Measurements from ENCODE around the gene FRS3.
"Not testable (repeated sequence)": the region's sequence is repeated elsewhere in the genome, so short reads cannot be mapped to it uniquely, and the experiment has no call there.

FRS3 gene, protein sequence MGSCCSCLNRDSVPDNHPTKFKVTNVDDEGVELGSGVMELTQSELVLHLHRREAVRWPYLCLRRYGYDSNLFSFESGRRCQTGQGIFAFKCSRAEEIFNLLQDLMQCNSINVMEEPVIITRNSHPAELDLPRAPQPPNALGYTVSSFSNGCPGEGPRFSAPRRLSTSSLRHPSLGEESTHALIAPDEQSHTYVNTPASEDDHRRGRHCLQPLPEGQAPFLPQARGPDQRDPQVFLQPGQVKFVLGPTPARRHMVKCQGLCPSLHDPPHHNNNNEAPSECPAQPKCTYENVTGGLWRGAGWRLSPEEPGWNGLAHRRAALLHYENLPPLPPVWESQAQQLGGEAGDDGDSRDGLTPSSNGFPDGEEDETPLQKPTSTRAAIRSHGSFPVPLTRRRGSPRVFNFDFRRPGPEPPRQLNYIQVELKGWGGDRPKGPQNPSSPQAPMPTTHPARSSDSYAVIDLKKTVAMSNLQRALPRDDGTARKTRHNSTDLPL

DNA sequence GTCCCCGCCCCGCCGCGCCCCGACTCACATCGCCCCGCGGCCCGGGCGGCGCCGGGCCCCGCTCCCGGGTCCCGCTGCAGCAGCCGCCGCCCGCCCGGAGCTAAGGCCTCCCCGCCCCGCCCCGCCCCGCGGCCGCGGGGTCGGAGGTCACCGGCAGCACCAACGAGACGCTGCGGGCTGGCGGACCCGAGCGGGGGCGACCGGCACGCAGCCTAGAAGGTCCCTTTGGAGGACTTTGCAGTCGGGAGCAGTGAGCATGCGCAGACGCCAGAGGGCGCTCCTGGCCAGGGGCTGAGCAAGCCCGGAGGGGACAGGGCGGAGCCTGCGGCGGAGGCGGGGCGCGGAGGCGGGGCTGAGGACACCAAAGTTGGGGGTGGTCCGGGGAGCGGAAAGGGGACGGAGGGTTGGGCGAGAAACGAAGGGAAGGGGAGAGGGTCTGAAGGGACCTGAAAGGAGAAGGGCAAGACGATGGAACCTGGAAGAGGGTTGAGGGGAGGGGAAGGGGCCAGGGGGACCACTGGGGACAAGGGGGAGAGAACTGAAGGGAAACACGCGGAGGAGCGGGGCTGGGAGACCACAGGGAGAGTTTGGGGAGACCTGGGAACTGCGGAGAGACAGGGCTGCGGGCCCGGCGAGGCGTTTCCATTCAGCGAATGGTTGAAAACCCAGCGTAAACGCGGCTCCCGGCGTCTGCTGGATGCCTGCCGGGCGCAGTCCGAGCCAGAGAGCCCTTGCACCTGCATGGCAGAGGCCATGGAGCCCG lies at the start of gene FRS3:
Gene FRS3 (minus strand): TSS at position 113 of the 763 bp plus-strand sequence. CDS start 2,913 bp downstream, outside the sequence.
- in situ Hi-C loops (cut with HindIII; ENCODE audit: low sequenced_read_pairs), result loop anchor here (10.0 to 25.0 kb wide), 3 partner anchors 85 to 257 kb away; partner anchors contain the start of gene CCND3

DNA sequence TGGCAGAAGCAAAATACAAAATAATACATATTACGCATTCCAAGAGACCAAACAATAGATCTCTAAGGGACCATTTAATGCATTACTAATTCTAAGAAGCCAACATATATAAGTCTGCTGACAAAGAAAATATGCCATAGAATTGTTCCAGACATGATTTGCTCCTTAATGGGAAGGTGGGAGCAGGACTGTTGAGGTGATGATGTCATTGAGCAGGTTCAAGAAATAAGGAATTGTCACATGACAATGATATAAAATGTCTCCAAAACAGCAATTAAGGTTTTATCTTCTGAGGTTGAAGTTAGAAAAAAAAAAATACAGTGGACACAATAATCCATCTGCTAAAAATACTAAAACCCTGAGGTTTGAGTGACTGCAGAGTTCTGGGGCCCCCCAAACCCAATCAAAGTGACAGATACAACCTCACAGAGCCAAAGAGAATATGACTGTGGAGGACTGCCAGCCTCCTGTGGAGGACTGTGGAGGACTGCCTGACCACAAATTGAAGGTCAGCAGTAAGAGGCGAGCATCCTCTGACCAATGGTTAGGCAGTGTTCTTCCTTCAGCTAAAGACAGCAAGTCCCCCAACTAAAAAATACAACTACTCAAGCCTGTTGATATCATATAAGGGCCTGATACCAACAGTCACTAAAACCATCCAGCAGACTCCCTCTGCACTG lies 46.8 kb upstream of the FRS3 start:
- in situ Hi-C loops (cut with HindIII; ENCODE audit: low sequenced_read_pairs), result no loop called here

DNA sequence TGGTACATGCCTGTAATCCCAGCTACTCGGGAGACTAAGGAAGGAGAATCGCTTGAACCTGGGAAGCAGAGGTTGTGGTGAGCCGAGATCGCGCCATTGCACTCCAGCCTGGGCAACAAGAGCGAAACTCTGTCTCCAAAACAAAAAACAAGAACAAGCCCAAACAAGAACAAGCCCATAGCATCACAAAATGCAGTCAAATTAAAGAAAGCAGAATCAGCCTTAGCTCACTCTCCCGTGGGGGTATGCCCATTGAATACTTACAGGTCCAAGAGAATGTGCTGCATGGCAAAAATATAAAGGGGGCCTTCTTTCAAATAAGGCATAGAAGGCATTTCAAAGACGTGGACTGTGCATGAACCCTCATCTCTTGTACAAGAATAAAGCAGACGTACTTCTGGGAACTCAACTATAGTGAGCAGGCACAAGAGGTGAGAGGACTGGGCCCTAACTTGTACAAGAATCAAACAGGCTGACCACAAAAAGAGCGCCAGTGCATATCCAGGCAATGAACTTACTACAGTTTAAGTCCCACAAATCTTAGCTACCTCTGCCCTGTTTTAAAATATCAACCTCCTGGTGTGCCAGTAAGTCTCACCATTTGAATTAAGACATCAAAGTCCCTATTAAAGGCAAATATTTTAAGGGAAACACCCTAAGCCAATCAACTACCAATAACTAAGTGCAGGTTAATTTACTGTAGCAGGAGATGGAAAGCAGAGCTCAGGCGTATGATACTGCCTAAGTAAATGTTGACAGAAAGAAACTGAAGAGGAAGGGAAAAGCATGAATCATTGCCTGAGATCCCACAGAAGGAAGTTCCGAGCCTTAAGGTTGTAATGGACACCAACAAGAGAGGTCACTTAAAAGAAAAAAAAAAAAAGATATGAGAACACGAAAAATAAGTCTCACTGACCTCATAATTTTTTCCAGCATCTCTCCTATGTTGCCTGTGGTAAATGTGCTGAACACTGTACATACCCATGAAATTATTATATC lies 45.2 kb upstream of the FRS3 start:
- in situ Hi-C loops (cut with HindIII; ENCODE audit: low sequenced_read_pairs), result no loop called here

DNA sequence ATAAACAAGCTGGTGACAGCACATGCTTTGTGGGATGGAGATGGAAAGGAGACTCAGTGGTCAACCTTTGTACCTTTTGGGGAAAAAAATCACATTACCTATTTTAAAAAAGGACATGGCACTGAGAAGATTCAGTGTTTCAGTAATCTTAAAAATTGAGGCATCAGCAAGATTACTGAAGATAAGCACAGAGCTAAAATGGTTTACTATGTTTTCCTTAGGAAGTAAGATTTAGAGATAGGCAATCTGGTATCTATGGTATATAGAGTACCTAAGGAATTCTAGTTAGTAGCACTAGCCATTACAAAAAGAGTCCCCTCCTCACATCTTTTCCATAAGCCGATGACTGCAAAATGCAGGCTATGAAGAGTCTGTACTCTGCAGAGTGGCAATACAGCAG lies 43.5 kb upstream of the FRS3 start:
- in situ Hi-C loops (cut with HindIII; ENCODE audit: low sequenced_read_pairs), result no loop called here

DNA sequence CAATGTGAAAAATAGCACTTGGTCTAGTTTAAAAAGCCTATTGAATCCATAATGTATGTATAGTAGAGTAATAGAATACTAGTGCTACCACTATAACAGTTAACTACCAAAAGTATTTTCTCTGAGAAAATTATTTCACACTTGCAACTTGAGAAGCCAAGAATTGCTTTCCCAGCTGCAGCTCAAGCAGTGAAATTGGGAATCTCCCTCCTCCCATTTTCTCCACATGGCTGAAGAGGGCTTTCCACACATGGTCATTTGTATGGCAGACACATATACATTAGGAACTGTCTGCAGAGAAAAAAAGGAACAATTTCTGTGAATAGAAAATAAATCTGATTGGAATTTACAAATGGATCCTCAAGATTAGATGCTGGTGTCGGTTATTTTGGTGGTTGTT lies 42.3 kb upstream of the FRS3 start:
- in situ Hi-C loops (cut with HindIII; ENCODE audit: low sequenced_read_pairs), result no loop called here

DNA sequence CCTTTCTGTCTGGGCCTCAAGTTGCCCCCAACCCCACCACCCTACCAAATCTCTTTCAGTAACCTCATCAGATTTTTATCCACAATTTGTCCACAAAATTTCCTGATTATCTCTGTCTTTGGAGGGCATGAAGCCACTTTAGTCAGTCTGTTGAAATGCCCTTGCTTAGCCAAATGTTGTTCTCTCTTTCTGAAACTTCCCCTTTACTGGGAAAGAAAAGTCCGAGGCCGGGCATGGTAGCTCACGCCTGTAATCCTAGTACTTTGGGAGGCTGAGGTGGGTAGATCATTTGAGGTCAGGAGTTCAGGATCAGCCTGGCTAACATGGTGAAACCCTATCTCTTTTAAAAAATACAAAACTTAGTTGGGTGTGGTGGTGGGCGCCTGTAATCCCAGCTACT lies 41.6 kb upstream of the FRS3 start:
- in situ Hi-C loops (cut with HindIII; ENCODE audit: low sequenced_read_pairs), result no loop called here

DNA sequence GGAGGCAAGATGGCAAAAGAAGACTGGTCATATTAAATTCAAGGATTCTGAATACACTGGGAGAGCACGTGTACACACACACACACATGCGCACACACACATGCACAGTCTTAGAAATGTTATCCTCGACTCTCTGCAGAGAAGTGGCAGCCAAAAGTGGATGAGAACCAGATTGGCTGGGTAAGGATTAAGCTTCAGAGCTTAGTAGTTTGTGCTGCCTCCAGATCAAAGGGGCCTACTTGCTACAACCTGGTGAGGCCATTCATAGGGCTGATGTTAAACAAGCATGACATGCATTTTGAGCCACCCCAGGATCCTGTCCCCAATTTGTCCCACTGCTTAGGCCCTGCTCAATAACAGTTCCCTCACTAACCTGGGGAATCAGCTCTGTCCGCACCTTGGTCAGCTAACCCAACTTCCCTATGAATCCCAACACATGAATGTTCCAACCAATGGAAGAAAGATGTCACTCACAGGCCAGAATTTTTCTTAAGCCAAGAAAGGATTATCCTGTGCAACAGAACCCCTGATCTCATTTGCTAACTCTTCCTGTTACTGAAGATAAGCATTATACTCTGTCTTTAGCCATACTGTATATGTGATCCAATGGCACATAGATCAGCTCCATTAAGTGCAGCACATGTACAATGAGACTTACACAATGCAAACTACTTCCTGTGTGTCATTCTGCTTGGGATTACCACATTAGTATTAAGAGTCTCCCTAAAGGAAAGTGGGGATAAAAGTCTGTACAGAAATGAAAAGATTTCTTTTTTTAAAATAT lies 38.8 kb upstream of the FRS3 start:
- in situ Hi-C loops (cut with HindIII; ENCODE audit: low sequenced_read_pairs), result no loop called here

DNA sequence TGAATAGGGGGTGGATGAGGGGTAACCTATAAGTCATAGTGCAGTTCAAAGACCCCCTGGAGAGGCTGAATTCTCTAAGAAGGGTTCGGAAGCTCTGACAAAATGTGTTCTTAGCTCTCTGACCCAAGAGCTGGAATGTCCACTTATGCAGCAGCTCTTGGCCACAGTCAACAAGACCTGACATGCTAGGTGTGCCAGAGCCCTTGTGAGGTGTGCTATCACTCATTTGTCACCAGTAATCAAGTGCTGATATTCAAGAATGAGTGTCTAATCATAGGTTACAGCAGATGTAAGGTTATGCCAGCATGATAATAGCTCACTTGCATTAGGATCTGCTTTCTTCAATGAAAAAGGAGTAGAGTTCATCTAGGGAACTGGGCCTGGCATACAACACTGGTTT lies 35.9 kb upstream of the FRS3 start:
- in situ Hi-C loops (cut with HindIII; ENCODE audit: low sequenced_read_pairs), result no loop called here

DNA sequence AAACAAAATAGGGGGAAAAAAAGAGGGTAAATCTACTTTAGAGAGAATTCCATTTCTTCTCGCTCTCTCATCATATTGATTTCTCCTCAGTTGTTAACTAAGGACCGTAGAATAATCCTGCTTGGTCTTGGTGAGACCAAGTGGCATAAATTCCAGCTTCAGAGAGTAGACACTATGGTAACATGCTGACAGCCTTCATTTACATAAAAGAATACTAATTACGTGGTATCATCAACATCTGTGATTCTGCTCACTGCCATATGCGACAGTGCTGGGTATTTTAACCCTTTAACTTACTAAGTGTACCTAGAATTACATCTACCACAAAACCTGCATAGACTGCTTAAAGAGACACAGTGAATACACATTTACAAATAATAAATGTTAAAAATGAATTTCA lies 34.9 kb upstream of the FRS3 start:
- in situ Hi-C loops (cut with HindIII; ENCODE audit: low sequenced_read_pairs), result no loop called here

DNA sequence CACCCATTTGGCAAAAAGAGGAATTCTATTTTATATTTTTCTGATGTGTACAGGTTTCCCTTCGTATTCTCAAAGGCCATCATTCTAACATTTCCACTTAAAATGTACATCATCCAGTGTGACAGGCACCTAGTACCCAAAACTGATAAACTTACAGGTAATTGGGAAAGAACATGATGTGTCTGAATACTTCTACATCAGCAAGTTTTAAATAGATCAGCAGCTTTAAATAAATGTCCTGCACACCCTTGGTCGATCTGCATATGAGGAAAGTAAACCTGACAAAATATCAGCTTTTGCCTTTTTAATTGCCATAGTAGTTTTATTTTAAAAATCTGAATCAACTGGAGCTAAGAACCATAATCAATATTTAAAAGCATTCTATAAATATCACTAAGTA lies 34.3 kb upstream of the FRS3 start:
- in situ Hi-C loops (cut with HindIII; ENCODE audit: low sequenced_read_pairs), result no loop called here

DNA sequence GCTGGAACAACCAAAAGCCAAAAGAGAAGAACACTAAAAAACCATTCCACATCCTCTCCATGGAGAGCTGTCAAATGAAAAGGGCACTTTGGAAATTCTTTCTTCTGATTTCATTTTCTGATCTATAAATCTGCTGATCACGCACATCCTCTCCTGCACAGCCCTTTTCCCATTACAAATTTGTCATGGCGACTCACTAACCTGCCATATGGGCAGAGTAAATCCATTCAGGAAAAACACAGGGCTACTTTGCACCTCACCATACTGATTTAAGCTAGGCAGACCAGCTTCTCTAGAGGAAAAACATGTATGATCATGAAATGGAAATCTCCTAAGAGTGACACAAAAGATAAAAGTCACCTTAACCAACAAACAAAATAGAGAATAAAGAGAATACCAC lies 33.8 kb upstream of the FRS3 start:
- in situ Hi-C loops (cut with HindIII; ENCODE audit: low sequenced_read_pairs), result no loop called here

DNA sequence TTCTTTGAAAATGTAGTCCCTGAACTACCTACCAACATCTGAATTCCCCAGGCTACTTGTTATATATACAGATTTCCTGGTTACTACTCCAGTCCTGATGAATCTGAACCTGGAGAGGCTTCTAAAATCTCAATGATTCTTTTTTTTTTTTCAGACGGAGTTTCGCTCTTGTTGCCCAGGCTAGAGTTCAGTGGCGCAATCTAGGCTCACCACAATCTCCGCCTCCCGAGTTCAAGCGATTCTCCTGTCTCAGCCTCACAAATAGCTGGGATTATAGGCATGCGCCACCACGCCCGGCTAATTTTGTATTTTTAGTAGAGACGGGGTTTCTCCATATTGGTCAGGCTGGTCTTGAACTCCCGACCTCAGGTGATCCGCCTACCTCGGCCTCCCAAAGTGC lies 32.2 kb upstream of the FRS3 start:
- in situ Hi-C loops (cut with HindIII; ENCODE audit: low sequenced_read_pairs), result not testable (repeated sequence)

DNA sequence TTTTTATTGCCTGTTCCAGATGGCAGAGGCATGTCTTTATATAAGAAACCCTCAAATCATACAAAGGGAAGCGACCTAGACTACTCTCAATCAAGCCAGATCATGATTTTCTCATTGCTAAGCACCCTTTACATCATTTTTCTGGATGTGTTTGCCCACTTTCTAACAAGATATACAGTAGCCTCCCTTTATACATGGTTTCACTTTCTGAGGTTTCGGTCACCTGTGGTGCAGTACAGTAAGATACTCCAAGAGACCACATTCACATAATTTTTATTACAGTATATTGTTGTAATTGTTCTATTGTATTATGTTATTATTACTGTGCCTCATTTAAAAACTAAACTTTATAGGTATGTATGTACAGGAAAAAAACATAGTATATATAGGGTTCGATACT lies 31.4 kb upstream of the FRS3 start:
- in situ Hi-C loops (cut with HindIII; ENCODE audit: low sequenced_read_pairs), result no loop called here

DNA sequence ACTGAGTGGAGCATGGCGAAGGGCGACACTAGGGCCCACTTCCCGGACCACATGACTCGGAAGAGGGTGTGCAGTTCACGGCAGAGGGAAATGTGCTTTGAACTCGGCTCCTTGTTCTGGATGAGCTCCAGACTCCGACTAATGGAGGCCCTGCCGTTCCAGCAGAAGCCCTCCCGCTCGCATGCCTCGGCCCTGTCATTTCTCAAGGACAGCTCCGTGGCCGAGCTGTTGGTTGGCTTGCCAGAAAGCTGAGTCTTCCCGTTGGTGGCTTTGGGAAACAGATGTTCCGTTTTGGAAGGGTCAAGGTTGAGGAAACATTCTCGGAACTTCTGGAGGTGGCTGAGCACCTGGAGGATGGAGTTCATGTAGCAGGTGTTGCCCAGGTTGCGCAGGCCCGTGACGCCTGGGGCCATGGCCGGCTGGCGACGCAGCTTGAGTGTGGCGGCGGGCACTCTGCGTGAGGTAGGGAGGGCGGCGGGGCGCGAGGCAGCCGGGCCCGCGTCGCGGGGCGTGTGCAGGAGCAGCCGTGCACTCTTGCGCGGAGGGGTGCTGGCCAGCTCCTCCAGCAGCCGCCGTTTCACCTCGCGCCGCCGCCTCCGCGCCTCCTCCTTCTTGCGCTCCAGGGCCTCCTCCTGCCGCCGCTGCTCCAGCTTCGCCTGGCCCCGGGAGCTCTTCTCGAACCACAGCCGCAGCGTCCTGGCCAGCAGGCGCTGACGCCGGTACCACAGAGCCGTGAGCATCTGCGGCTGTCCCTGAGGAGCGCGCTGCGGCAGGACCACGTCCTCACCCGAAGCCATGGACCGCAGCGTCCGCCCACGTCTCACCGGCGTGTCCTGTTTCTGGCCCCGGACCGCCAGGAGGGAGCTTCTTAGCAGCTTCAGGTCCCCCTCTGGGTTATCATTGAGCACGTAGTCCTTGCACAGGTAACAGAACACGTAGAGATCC lies 26.4 kb upstream of the FRS3 start:
- in situ Hi-C loops (cut with HindIII; ENCODE audit: low sequenced_read_pairs), result no loop called here

DNA sequence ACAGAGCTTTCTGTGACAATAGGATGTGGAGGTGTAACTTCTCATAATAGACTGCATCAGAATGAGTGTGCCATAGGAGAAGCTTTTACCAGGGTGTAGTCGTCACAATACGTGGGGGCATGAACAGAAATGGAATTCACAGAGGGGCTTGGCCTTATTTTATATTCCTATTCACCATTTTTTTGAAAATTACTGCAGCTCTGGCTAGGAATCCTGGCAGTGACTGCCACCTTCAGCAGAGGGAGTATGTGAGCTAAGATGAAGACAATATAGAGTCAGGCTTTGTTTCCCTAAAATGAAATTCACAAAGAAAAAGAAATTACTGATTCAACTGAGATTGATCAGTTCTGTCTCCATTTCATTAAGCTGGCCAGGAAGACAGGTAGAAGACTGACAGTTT lies 21.7 kb upstream of the FRS3 start:
- in situ Hi-C loops (cut with HindIII; ENCODE audit: low sequenced_read_pairs), result no loop called here

DNA sequence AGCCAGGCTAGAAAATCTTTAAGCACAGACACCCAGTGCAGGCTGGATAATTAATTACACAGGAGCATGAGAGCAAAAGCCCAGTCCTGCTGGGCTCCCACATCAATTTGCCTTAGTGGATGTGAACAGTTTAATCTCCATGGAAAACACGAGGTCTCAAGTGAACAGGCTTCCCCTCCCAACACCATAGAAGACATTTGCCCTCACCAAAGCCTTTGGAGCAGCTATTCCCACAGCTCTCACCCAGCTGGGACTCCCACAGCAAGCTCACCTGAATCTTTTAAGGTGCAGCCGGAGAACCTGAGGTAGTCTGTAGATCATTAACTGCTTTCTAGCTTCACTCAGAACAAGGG lies 19.8 kb upstream of the FRS3 start:
- in situ Hi-C loops (cut with HindIII; ENCODE audit: low sequenced_read_pairs), result loop anchor here (25.0 kb wide), 2 partner anchors 138 to 238 kb away; partner anchors contain the start of gene CCND3

DNA sequence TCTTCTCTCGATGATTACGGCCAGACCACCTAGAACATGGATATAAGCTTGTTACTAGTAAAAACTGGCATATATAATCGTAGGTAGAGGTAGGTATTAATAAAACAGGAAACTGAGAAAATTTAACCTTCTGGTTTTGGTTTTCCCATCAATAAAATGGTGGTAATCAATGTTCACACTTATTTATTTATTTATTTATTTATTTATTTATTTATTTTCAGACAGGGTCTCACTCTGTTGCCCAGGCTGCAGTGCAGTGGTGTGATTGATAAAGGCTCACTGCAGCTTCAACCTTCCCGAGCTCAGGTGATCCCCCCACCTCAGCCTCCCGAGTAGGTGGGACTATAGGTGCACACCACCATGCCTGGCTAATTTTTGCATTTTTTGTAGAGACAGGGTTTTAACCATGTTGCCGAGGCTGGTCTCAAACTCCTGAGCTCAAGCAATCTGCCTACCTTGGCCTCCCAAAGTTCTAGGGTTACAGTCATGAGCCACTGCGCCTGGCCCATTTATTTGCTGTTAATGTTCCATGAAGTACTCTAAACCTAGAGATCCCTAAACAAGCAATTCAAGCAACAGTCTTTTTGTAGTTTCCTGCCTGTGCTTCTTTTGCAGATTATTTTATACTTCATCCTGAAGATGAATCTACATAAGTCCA lies 19.3 kb upstream of the FRS3 start:
- in situ Hi-C loops (cut with HindIII; ENCODE audit: low sequenced_read_pairs), result loop anchor here (25.0 kb wide), 2 partner anchors 138 to 238 kb away; partner anchors contain the start of gene CCND3

DNA sequence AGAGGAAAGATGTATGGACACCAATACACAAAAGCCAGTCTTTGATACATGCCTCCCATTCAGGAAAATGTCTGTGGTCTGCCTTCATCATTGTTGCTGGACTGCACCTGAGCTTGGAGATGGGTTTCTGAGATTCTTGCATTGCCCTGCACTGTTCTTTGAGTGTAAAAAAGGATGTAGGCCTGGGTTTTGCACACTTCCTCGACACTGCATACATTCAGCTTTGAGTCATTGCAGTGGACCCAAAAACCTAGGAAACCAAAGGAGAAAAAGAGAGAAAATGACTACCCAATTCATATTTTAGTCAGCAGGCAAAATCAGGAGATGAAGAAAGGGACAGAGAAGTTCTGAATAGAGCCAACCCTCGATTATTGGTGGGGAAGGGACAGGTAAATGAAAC lies 16.8 kb upstream of the FRS3 start:
- in situ Hi-C loops (cut with HindIII; ENCODE audit: low sequenced_read_pairs), result loop anchor here (25.0 kb wide), 2 partner anchors 141 to 241 kb away; partner anchors contain the start of gene CCND3

All from endothelial cell of hepatic sinusoid (primary cell).